Gastrocnemius medialis (tissue), 4 donors: ENCODE measurements around the gene TMEM209.

Experiments
- POLR2A ChIP-seq, 2 donors: fragments of 450-650 bp; IDR thresholded peaks; one replicate each; pipeline ENCODE4 v1.6.1; 2017; ENCODE audit warnings: antibody characterized with exemption in 2 of 2, mild to moderate bottlenecking in 2 of 2, moderate library complexity in 2 of 2
- TF ChIP-seq, protein P1 (sequence below), 5 experiments: fragments of 450-650 bp in 3 of 5; fragments of 200-600 bp in 2 of 5; sonication (generic) in 2 of 5; IDR thresholded peaks in 4 of 5; conservative IDR thresholded peaks in 1 of 5; 1 replicate in 4 of 5; 2 replicates in 1 of 5; pipeline ENCODE4 v1.5.1; 2016 to 2019; ENCODE audit warnings: antibody characterized with exemption in 5 of 5, mild to moderate bottlenecking in 3 of 5, moderate library complexity in 3 of 5

DNA sequence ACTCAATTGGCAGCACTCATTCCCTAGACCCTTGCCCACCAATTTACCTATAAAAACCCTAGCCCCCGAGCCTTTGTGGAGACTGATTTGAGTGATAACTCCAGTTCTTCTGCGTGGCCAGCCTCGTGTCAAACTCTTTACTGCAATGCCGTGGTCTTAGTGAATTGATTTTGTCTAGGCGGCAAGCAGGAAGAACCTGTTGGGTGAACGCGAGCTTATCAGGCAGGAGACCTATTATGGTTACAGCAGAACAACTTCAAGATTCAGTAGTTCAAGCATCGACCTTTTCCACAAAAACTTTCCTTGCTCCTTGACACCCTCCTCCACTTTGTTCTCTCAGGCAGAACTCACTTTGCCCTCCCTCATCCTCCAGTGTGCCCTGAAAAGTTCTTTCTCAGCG lies 14.7 kb upstream of the TMEM209 start:
- TF ChIP-seq, protein P1, sequence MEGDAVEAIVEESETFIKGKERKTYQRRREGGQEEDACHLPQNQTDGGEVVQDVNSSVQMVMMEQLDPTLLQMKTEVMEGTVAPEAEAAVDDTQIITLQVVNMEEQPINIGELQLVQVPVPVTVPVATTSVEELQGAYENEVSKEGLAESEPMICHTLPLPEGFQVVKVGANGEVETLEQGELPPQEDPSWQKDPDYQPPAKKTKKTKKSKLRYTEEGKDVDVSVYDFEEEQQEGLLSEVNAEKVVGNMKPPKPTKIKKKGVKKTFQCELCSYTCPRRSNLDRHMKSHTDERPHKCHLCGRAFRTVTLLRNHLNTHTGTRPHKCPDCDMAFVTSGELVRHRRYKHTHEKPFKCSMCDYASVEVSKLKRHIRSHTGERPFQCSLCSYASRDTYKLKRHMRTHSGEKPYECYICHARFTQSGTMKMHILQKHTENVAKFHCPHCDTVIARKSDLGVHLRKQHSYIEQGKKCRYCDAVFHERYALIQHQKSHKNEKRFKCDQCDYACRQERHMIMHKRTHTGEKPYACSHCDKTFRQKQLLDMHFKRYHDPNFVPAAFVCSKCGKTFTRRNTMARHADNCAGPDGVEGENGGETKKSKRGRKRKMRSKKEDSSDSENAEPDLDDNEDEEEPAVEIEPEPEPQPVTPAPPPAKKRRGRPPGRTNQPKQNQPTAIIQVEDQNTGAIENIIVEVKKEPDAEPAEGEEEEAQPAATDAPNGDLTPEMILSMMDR (IDR thresholded peaks at IDR 0.05 in 4 of 5, conservative IDR thresholded peaks at IDR 0.05 in 1 of 5) = no peak
- TF ChIP-seq POLR2A (IDR thresholded peaks at IDR 0.05) = no peak
